SK-N-SH treated with all-trans-retinoic acid at 6 μM for 48 hours (cell line): ENCODE data around the gene KDM6B.

Source experiments
- ARNTL ChIP-seq: fragments of 450-650 bp; formaldehyde crosslinking; IDR thresholded peaks from 2 replicates; pipeline ENCODE4 v1.5.0; 2020; ENCODE audit warnings: low read depth, mild to moderate bottlenecking, moderate library complexity, borderline replicate concordance
- ESRRG ChIP-seq: fragments of 250-450 bp; sonication (Bioruptor Pico); IDR thresholded peaks from 2 replicates; pipeline ENCODE4 v1.6.1; 2021; ENCODE audit warnings: mild to moderate bottlenecking
- RARB ChIP-seq: fragments of 250-450 bp; sonication (Bioruptor Pico); IDR thresholded peaks from 2 replicates; pipeline ENCODE4 v1.8.0; 2021; ENCODE audit warnings: mild to moderate bottlenecking, moderate library complexity
- TCF4 ChIP-seq: fragments of 250-450 bp; sonication (Bioruptor Pico); IDR thresholded peaks from 2 replicates; pipeline ENCODE4 v1.8.0; 2021; ENCODE audit warnings: mild to moderate bottlenecking, moderate library complexity, borderline replicate concordance
- ZFP30 ChIP-seq: fragments of 450-650 bp; formaldehyde crosslinking; IDR thresholded peaks from 2 replicates; pipeline ENCODE4 v1.5.0; 2022; ENCODE audit warnings: mild to moderate bottlenecking, moderate library complexity
- ZNF565 ChIP-seq: fragments of 450-650 bp; formaldehyde crosslinking; conservative IDR thresholded peaks from 2 replicates; pipeline ENCODE4 v1.5.0; 2020; ENCODE audit warnings: low read depth, mild to moderate bottlenecking, moderate library complexity
- ZNF70 ChIP-seq: fragments of 450-650 bp; formaldehyde crosslinking; IDR thresholded peaks from 2 replicates; pipeline ENCODE4 v1.5.0; 2020; ENCODE audit warnings: mild to moderate bottlenecking, moderate library complexity
- TF ChIP-seq, protein P1 (sequence below): fragments of 250-450 bp; sonication (Bioruptor Pico); IDR thresholded peaks from 2 replicates; pipeline ENCODE4 v1.5.1; 2021; ENCODE audit warnings: mild to moderate bottlenecking, moderate library complexity
- TF ChIP-seq, protein P2 (sequence below): fragments of 250-450 bp; sonication (Bioruptor Pico); IDR thresholded peaks from 2 replicates; pipeline ENCODE4 v1.5.1; 2020; ENCODE audit warnings: low read depth, mild to moderate bottlenecking, moderate library complexity
- TF ChIP-seq, protein P3 (sequence below): fragments of 250-450 bp; sonication (Bioruptor Pico); IDR thresholded peaks from 2 replicates; pipeline ENCODE4 v1.5.0; 2020; ENCODE audit warnings: mild to moderate bottlenecking, moderate library complexity
- TF ChIP-seq, protein P4 (sequence below): fragments of 250-450 bp; sonication (Bioruptor Pico); IDR thresholded peaks from 2 replicates; pipeline ENCODE4 v1.8.0; 2020; ENCODE audit warnings: mild to moderate bottlenecking, moderate library complexity, borderline replicate concordance

DNA sequence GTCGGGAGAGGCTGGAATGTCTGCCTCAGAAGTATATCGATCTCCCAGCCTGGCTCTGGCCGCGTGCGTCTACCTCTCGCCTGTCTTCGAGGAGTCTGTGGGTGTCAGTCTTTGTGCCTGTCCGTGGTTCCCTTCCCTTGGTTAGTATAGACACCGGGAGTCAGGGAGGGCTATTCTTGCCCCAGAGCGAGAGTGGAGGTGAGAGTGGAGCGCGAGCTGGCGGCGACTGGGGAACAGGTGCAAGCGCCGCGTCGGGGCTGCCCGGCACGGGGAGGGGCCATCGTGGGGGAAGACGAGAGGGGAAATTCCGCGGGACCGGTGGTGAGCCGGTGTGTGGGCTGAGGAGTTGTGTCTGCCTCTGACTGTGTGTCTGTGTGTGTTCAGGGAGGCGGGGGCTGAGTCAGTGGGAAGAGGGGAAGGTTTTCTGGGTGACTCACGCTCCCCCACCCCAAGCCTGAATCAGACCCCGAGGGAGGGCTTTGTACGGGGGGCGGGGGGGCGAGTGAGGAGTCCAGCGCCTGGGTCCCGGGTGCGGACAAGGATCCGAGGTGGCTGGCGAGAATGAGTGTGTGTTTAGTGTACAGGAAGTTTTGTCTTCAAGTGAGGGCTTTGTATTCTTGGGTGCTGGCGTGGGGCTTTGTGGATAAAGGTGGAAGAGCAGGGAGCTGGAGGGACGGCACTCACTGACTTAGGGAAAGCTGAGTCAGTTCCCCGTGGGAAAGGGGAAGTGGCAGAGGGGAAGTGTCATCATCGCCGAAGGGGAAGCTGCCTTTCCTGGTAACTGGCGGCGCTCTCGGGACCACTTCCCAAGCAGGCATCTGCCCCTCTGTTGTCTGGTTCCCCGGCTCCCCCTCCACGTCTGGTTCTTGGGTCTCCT is 8.6 kb downstream of the KDM6B start:
- TF ChIP-seq, protein P1, sequence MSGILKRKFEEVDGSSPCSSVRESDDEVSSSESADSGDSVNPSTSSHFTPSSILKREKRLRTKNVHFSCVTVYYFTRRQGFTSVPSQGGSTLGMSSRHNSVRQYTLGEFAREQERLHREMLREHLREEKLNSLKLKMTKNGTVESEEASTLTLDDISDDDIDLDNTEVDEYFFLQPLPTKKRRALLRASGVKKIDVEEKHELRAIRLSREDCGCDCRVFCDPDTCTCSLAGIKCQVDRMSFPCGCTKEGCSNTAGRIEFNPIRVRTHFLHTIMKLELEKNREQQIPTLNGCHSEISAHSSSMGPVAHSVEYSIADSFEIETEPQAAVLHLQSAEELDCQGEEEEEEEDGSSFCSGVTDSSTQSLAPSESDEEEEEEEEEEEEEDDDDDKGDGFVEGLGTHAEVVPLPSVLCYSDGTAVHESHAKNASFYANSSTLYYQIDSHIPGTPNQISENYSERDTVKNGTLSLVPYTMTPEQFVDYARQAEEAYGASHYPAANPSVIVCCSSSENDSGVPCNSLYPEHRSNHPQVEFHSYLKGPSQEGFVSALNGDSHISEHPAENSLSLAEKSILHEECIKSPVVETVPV (CRISPR knock-in tag), result no peak
- no peak for TF ChIP-seq ZNF70 (CRISPR knock-in tag)
- TF ChIP-seq ZFP30, result no peak
- TF ChIP-seq, protein P2, sequence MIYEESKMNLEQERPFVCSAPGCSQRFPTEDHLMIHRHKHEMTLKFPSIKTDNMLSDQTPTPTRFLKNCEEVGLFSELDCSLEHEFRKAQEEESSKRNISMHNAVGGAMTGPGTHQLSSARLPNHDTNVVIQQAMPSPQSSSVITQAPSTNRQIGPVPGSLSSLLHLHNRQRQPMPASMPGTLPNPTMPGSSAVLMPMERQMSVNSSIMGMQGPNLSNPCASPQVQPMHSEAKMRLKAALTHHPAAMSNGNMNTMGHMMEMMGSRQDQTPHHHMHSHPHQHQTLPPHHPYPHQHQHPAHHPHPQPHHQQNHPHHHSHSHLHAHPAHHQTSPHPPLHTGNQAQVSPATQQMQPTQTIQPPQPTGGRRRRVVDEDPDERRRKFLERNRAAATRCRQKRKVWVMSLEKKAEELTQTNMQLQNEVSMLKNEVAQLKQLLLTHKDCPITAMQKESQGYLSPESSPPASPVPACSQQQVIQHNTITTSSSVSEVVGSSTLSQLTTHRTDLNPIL (CRISPR knock-in tag), result no peak
- no peak for TF ChIP-seq RARB (CRISPR knock-in tag)
- TF ChIP-seq ESRRG (CRISPR knock-in tag), result no peak
- TF ChIP-seq, protein P3, sequence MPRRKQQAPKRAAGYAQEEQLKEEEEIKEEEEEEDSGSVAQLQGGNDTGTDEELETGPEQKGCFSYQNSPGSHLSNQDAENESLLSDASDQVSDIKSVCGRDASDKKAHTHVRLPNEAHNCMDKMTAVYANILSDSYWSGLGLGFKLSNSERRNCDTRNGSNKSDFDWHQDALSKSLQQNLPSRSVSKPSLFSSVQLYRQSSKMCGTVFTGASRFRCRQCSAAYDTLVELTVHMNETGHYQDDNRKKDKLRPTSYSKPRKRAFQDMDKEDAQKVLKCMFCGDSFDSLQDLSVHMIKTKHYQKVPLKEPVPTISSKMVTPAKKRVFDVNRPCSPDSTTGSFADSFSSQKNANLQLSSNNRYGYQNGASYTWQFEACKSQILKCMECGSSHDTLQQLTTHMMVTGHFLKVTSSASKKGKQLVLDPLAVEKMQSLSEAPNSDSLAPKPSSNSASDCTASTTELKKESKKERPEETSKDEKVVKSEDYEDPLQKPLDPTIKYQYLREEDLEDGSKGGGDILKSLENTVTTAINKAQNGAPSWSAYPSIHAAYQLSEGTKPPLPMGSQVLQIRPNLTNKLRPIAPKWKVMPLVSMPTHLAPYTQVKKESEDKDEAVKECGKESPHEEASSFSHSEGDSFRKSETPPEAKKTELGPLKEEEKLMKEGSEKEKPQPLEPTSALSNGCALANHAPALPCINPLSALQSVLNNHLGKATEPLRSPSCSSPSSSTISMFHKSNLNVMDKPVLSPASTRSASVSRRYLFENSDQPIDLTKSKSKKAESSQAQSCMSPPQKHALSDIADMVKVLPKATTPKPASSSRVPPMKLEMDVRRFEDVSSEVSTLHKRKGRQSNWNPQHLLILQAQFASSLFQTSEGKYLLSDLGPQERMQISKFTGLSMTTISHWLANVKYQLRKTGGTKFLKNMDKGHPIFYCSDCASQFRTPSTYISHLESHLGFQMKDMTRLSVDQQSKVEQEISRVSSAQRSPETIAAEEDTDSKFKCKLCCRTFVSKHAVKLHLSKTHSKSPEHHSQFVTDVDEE (CRISPR knock-in tag), result no peak
- TF ChIP-seq, protein P4, sequence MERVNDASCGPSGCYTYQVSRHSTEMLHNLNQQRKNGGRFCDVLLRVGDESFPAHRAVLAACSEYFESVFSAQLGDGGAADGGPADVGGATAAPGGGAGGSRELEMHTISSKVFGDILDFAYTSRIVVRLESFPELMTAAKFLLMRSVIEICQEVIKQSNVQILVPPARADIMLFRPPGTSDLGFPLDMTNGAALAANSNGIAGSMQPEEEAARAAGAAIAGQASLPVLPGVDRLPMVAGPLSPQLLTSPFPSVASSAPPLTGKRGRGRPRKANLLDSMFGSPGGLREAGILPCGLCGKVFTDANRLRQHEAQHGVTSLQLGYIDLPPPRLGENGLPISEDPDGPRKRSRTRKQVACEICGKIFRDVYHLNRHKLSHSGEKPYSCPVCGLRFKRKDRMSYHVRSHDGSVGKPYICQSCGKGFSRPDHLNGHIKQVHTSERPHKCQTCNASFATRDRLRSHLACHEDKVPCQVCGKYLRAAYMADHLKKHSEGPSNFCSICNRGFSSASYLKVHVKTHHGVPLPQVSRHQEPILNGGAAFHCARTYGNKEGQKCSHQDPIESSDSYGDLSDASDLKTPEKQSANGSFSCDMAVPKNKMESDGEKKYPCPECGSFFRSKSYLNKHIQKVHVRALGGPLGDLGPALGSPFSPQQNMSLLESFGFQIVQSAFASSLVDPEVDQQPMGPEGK (CRISPR knock-in tag), result no peak; the same call in 1 of the 2 replicates
- no peak for TF ChIP-seq ARNTL (CRISPR knock-in tag)
- TF ChIP-seq TCF4 (CRISPR knock-in tag), result no peak
- TF ChIP-seq ZNF565 (CRISPR knock-in tag), result no peak
